Endothelial cell of umbilical vein (primary cell): ENCODE measurements around the gene REPS2. TPM values are rescaled to one million over a fixed set of nuclear protein-coding genes. Genes with fewer than 3 reads are reported as not detected.

ENCODE experiments used
- BruUV-seq: library from RNA; stranded (reverse); fragments of 400-500 nt; replicated peaks from 2 replicates; lab custom pipeline; 2021; lab: Mats Ljungman, UMichigan
- CTCF ChIA-PET: fragments of 300-600, 350-600 bp; sonication (Branson Sonifier 250); formaldehyde crosslinking; loops from one replicate; lab custom pipeline; 2021; ENCODE audit warnings: antibody characterized with exemption, inconsistent platforms; lab: Charles Lee
- POLR2A ChIA-PET: fragments of 300-600, 350-600 bp; sonication (Branson Sonifier 250); formaldehyde crosslinking; loops from one replicate; lab custom pipeline; 2021; ENCODE audit warnings: antibody characterized with exemption, inconsistent platforms; lab: Charles Lee
- DNase-seq: peaks from one replicate; pipeline ENCODE4 v3.0.0-alpha.2; 2011; ENCODE audit warnings: low read depth, low spot score
- FAIRE-seq: peaks from 2 replicates; lab custom pipeline; 2011; peaks lifted over from hg19 to GRCh38; lab: Jason Lieb, UNC
- H2AFZ ChIP-seq: 2 replicates; pipeline ENCODE4 v1.6.0; 2012; ENCODE audit warnings: low read depth, low read length, control low read depth, inconsistent platforms
- H3K27ac ChIP-seq: 2 replicates; pipeline ENCODE4 v1.5.1; 2011; ENCODE audit warnings: low read depth, mild to moderate bottlenecking, control low read depth, low read length, moderate library complexity; ENCODE audit not compliant: insufficient read depth
- H3K27me3 ChIP-seq, 2 experiments: 2 replicates each; pipeline versions ENCODE4 v1.6.0 to v1.6.1; 2011; ENCODE audit warnings: low read length in 2 of 2, mixed read lengths in 1 of 2; ENCODE audit not compliant: control insufficient read depth in 2 of 2, insufficient read depth in 2 of 2
- H3K36me3 ChIP-seq, 2 experiments: 2 replicates in 1 of 2; 3 replicates in 1 of 2; pipeline ENCODE4 v1.5.1; 2011; ENCODE audit warnings: low read length in 2 of 2, mild to moderate bottlenecking in 1 of 2, moderate library complexity in 1 of 2; ENCODE audit not compliant: control insufficient read depth in 2 of 2, insufficient read depth in 2 of 2; ENCODE audit errors: extremely low read depth in 1 of 2
- H3K4me1 ChIP-seq: 3 replicates; pipeline ENCODE4 v1.5.1; 2011; ENCODE audit warnings: mild to moderate bottlenecking, low read length; ENCODE audit not compliant: control insufficient read depth, insufficient read depth; ENCODE audit errors: extremely low read depth
- H3K4me2 ChIP-seq: 2 replicates; pipeline ENCODE4 v1.6.1; 2011; ENCODE audit warnings: low read length, control low read depth, mixed read lengths; ENCODE audit not compliant: insufficient read depth
- H3K4me3 ChIP-seq, 3 experiments: fragments of 200-600 bp in 1 of 3; sonication (generic), shearing (Covaris generic) in 1 of 3; replicated peaks in 1 of 3; 2 replicates each; pipeline ENCODE4 v1.5.1; 2011 to 2016; ENCODE audit warnings: control low read depth in 3 of 3, low read length in 3 of 3, mild to moderate bottlenecking in 2 of 3, inconsistent platforms in 1 of 3, low read depth in 1 of 3, moderate library complexity in 1 of 3; ENCODE audit not compliant: insufficient read depth in 1 of 3
- H3K79me2 ChIP-seq: 2 replicates; pipeline ENCODE4 v1.6.0; 2012; ENCODE audit warnings: low read length, inconsistent platforms; ENCODE audit not compliant: control insufficient read depth, insufficient read depth
- H3K9ac ChIP-seq: replicated peaks from 2 replicates; pipeline ENCODE3; 2011; ENCODE audit warnings: low read length, control low read depth; ENCODE audit not compliant: insufficient read depth; ENCODE audit errors: extremely low read depth
- H3K9me1 ChIP-seq: replicated peaks from 3 replicates; pipeline ENCODE4 v1.6.0; 2011; ENCODE audit warnings: mild to moderate bottlenecking, low read length; ENCODE audit not compliant: control insufficient read depth, insufficient read depth; ENCODE audit errors: extremely low read depth
- H3K9me3 ChIP-seq: replicated peaks from 2 replicates; pipeline ENCODE4 v1.5.1; 2012; ENCODE audit warnings: low read length, inconsistent platforms; ENCODE audit not compliant: control insufficient read depth, insufficient read depth
- H4K20me1 ChIP-seq: replicated peaks from 2 replicates; pipeline ENCODE3; 2011; ENCODE audit warnings: mild to moderate bottlenecking, low read length; ENCODE audit not compliant: control insufficient read depth, insufficient read depth; ENCODE audit errors: extremely low read depth
- EZH2 ChIP-seq: IDR thresholded peaks from 2 replicates; pipeline ENCODE4 v1.6.1; 2012; ENCODE audit warnings: borderline replicate concordance, low read depth, mild to moderate bottlenecking, moderate library complexity, low read length, inconsistent platforms; ENCODE audit not compliant: severe bottlenecking
- FOS ChIP-seq: IDR thresholded peaks from 2 replicates; pipeline ENCODE4 v1.6.1; 2011; ENCODE audit warnings: mild to moderate bottlenecking, low read length, moderate library complexity, borderline replicate concordance; ENCODE audit not compliant: insufficient read depth
- GATA2 ChIP-seq: IDR thresholded peaks from 2 replicates; pipeline ENCODE4 v1.7.0; 2011; ENCODE audit warnings: low read depth, mild to moderate bottlenecking, moderate library complexity, mixed read lengths, low read length; ENCODE audit not compliant: insufficient read length, insufficient read depth
- JUN ChIP-seq: IDR thresholded peaks from 2 replicates; pipeline ENCODE4 v1.6.1; 2011; ENCODE audit warnings: borderline replicate concordance, low read depth; ENCODE audit not compliant: insufficient read length, insufficient read depth
- MYC ChIP-seq: IDR thresholded peaks from one replicate; pipeline ENCODE4 v1.6.1; 2011; ENCODE audit warnings: mild to moderate bottlenecking, low read depth, low read length
- POLR2A ChIP-seq: IDR thresholded peaks from 2 replicates; pipeline ENCODE4 v1.6.1; 2012; ENCODE audit warnings: low read depth, mild to moderate bottlenecking, control low read depth, low read length
- POLR2AphosphoS5 ChIP-seq: IDR thresholded peaks from 2 replicates; pipeline ENCODE4 v1.6.1; 2012; ENCODE audit warnings: low read depth, mild to moderate bottlenecking, control low read depth, low read length, moderate library complexity; ENCODE audit not compliant: insufficient read depth
- dilution Hi-C: fragments of 300-500 bp; cut with MboI; formaldehyde crosslinking; loops from one replicate; pipeline ENCODE4 v1.15.0; 2019; ENCODE audit warnings: low sequenced_read_pairs; ENCODE audit not compliant: extremely low pct_ligation_motif_present
- intact Hi-C: fragments of 100-400 bp; cut with micrococcal nuclease; formaldehyde crosslinking; loops from one replicate; pipeline ENCODE4 v1.10.0; 2022
- polyA plus RNA-seq, 4 experiments: library from polyadenylated mRNA; depleted of rRNA in 3 of 4; stranded (reverse) in 3 of 4; unstranded in 1 of 4; fragments of >200 nt; gene quantifications; 2 replicates each; pipeline versions ENCODE4 v1.2.1 to v1.2.3, GENCODE V29; 2011 to 2012; ENCODE audit warnings: missing spikeins in 1 of 4
- total RNA-seq: library from RNA; stranded (reverse); gene quantifications from 2 replicates; pipeline ENCODE4 v1.2.3, GENCODE V29; 2021
- TF ChIP-seq, protein P1 (sequence below): IDR thresholded peaks from 2 replicates; pipeline ENCODE4 v1.6.1; 2011; ENCODE audit not compliant: insufficient read depth, insufficient read length
- TF ChIP-seq, protein P2 (sequence below), 2 donors: IDR thresholded peaks; 1 replicate in 1 of 2; 2 replicates in 1 of 2; pipeline ENCODE4 v1.5.1; 2011; ENCODE audit warnings: low read length in 2 of 2, mild to moderate bottlenecking in 2 of 2, moderate library complexity in 2 of 2, control low read depth in 1 of 2, inconsistent platforms in 1 of 2, low read depth in 1 of 2; ENCODE audit not compliant: insufficient read depth in 1 of 2; ENCODE audit errors: extremely low read depth in 1 of 2

Gene REPS2
- total and polyA plus RNA-seq, 2 donors (not counting 3 experiments of a cell fraction or from before 2014, with no cell fraction given): 0.91 to 2.6 TPM

DNA sequence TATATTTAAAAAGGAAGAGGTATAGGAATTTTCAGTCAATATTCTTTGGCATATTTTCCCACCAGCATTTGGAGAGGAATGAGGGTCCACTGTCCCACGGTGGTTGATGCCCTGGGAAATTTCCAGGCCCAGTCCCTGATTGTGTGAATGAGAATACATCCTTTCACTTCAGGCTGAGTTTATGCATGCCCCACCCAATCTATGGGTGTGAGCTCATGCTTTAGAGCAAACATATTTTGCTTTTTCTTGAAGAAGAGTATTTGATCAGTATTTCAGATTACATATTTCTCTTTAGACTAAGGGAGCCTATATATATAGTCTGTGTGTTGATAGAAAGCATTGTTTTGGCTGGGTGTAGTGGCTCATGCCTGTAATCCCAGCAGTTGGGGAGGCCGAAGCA, 77.2 kb downstream of the REPS2 start:
- H3K9me1 ChIP-seq: no peaks in the 10 kb centered on the region
- H3K4me3 ChIP-seq: no peak overlapping the region
- FAIRE-seq (peak; percentile 28), DNase-seq (no peak)
- H3K36me3 ChIP-seq: no peaks in the 10 kb centered on the region
- ChIA-PET CTCF (interaction anchor here (0.9 to 1.0 kb wide), 2 partner anchors 23 to 141 kb away, joined by 3 to 4 read pairs; no protein-coding TSS in a partner anchor), POLR2A (no interaction called here)
- H3K9ac ChIP-seq: no peak overlapping the region
- no peak overlapping the region for H2AFZ ChIP-seq
- dilution Hi-C loops (no loop called here), intact Hi-C loops (no loop called here)
- H3K9me3 ChIP-seq: no peaks in the 10 kb centered on the region
- no peaks in the 10 kb centered on the region for H3K79me2 ChIP-seq
- H3K4me2 ChIP-seq: no peak overlapping the region
- no TSS peak for BruUV-seq
- no peak overlapping the region for H3K27ac ChIP-seq
- H3K4me1 ChIP-seq: no peaks in the 10 kb centered on the region
- TF ChIP-seq POLR2A (no peak), GATA2 (no peak), POLR2AphosphoS5 (no peak), MYC (no peak), FOS (no peak), EZH2 (no peak), JUN (no peak)
- TF ChIP-seq, protein P1, sequence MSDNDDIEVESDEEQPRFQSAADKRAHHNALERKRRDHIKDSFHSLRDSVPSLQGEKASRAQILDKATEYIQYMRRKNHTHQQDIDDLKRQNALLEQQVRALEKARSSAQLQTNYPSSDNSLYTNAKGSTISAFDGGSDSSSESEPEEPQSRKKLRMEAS: no peak
- TF ChIP-seq, protein P2, sequence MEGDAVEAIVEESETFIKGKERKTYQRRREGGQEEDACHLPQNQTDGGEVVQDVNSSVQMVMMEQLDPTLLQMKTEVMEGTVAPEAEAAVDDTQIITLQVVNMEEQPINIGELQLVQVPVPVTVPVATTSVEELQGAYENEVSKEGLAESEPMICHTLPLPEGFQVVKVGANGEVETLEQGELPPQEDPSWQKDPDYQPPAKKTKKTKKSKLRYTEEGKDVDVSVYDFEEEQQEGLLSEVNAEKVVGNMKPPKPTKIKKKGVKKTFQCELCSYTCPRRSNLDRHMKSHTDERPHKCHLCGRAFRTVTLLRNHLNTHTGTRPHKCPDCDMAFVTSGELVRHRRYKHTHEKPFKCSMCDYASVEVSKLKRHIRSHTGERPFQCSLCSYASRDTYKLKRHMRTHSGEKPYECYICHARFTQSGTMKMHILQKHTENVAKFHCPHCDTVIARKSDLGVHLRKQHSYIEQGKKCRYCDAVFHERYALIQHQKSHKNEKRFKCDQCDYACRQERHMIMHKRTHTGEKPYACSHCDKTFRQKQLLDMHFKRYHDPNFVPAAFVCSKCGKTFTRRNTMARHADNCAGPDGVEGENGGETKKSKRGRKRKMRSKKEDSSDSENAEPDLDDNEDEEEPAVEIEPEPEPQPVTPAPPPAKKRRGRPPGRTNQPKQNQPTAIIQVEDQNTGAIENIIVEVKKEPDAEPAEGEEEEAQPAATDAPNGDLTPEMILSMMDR (IDR thresholded peaks at IDR 0.05; ENCODE audit: extremely low read depth in 1 of 2, insufficient read depth in 1 of 2, low read depth in 1 of 2, low read length in 2 of 2): no peak
- H3K27me3 ChIP-seq: no peaks in the 10 kb centered on the region
- H4K20me1 ChIP-seq: no peaks in the 10 kb centered on the region
